MM.1S (cell line): ENCODE data around the gene EGFLAM.

Source experiments
- DNase-seq: peaks from one replicate; pipeline ENCODE4 v3.0.0-alpha.2; 2015
- H2AFZ ChIP-seq: fragments of 300-600 bp; sonication (generic); 2 replicates; pipeline ENCODE4 v1.6.0; 2016; ENCODE audit warnings: antibody characterized with exemption, low read length
- H3F3A ChIP-seq: fragments of 300-600 bp; sonication (generic); 2 replicates; pipeline ENCODE4 v1.6.1; 2016; ENCODE audit warnings: mild to moderate bottlenecking, antibody characterized with exemption, low read length, moderate library complexity, mixed read lengths; ENCODE audit not compliant: insufficient read depth
- H3K27ac ChIP-seq: fragments of 300-600 bp; sonication (generic); 2 replicates; pipeline ENCODE4 v1.5.1; 2016; ENCODE audit warnings: mild to moderate bottlenecking, low read length
- H3K27me3 ChIP-seq: fragments of 300-600 bp; sonication (generic); replicated peaks from 2 replicates; pipeline ENCODE4 v1.6.0; 2016; ENCODE audit warnings: low read length; ENCODE audit not compliant: insufficient read depth
- H3K36me3 ChIP-seq: fragments of 300-600 bp; sonication (generic); replicated peaks from 2 replicates; pipeline ENCODE4 v1.6.1; 2016; ENCODE audit warnings: mild to moderate bottlenecking, low read length, mixed read lengths; ENCODE audit not compliant: insufficient read depth
- H3K4me1 ChIP-seq: fragments of 300-600 bp; sonication (generic); 2 replicates; pipeline ENCODE4 v1.6.1; 2016; ENCODE audit warnings: low read length, mixed read lengths
- H3K4me2 ChIP-seq: fragments of 300-600 bp; sonication (generic); 2 replicates; pipeline ENCODE4 v1.6.0; 2016; ENCODE audit warnings: low read depth, low read length
- H3K4me3 ChIP-seq: fragments of 300-600 bp; sonication (generic); 2 replicates; pipeline ENCODE4 v1.5.1; 2016; ENCODE audit warnings: low read length, mixed read lengths
- H3K79me2 ChIP-seq: fragments of 300-600 bp; sonication (generic); 2 replicates; pipeline ENCODE4 v1.6.1; 2016; ENCODE audit warnings: mixed run types, low read length, mixed read lengths
- H3K9ac ChIP-seq: fragments of 300-600 bp; sonication (generic); 2 replicates; pipeline ENCODE4 v1.6.1; 2016; ENCODE audit warnings: low read length, mixed read lengths
- H3K9me2 ChIP-seq: fragments of 300-600 bp; sonication (generic); replicated peaks from 2 replicates; pipeline ENCODE4 v1.6.1; 2016; ENCODE audit warnings: mild to moderate bottlenecking, low read length, mixed read lengths; ENCODE audit not compliant: insufficient read depth
- H3K9me3 ChIP-seq: fragments of 300-600 bp; sonication (generic); replicated peaks from 2 replicates; pipeline ENCODE4 v1.6.1; 2016; ENCODE audit warnings: mild to moderate bottlenecking, low read length, mixed read lengths; ENCODE audit not compliant: insufficient read depth
- H4K20me1 ChIP-seq: fragments of 300-600 bp; sonication (generic); 2 replicates; pipeline ENCODE4 v1.6.1; 2016; ENCODE audit warnings: mild to moderate bottlenecking, low read length, moderate library complexity, mixed read lengths; ENCODE audit not compliant: insufficient read depth
- CTCF ChIP-seq: fragments of 300-600 bp; sonication (generic); IDR thresholded peaks from 2 replicates; pipeline ENCODE4 v1.5.1; 2016; ENCODE audit warnings: antibody characterized with exemption, low read length, mixed read lengths
- EZH2 ChIP-seq: fragments of 300-600 bp; sonication (generic); optimal IDR thresholded peaks from 2 replicates; pipeline ENCODE3; 2017; ENCODE audit warnings: low read depth, mild to moderate bottlenecking, antibody characterized with exemption, low read length, mixed read lengths
- EZH2phosphoT487 ChIP-seq: fragments of 300-600 bp; sonication (generic); IDR thresholded peaks from 2 replicates; pipeline ENCODE4 v1.6.1; 2018; ENCODE audit warnings: antibody characterized with exemption, low read length

EGFLAM gene

DNA sequence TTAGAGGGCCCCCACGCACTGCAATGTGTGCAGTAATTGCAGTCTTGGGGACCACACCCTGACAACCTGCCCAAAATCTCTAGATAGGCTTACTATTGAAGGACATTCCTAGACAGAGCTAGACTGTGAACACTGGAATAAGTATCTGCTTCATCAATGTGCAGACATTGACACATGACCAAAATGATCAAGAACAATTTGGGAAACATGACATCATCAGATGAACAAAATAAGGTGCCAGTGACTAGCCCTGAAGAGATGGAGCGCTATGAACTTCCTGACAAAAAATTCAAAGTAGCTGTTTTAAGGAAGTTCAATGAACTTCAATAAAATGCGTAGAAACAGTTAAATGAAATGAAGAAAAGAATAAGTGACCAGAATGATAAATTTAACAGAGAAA is 15.3 kb downstream of the EGFLAM start:
- Histone ChIP-seq H3K4me2 (no peak overlapping the region), H3K79me2 (no peaks in the 10 kb centered on the region), H3K36me3 (no peaks in the 10 kb centered on the region), H3K27me3 (no peaks in the 10 kb centered on the region), H4K20me1 (no peaks in the 10 kb centered on the region), H3K9ac (no peak overlapping the region), H3F3A (no peaks in the 10 kb centered on the region), H3K4me1 (no peaks in the 10 kb centered on the region), H3K27ac (no peak overlapping the region), H3K4me3 (no peak overlapping the region), H3K9me3 (no peaks in the 10 kb centered on the region), H3K9me2 (no peaks in the 10 kb centered on the region), H2AFZ (no peak overlapping the region)
- no peak for DNase-seq
- TF ChIP-seq CTCF: no peak
- TF ChIP-seq EZH2: no peak
- TF ChIP-seq EZH2phosphoT487: no peak

- DNase-seq: no peak
- TF ChIP-seq CTCF (no peak), EZH2phosphoT487 (no peak), EZH2 (no peak)
- Histone ChIP-seq H3K27ac (no peak overlapping the region), H3K9me3 (no peaks in the 10 kb centered on the region), H3K9ac (no peak overlapping the region), H3F3A (no peaks in the 10 kb centered on the region), H3K4me2 (no peak overlapping the region), H3K4me3 (no peak overlapping the region), H3K27me3 (no peaks in the 10 kb centered on the region), H3K79me2 (no peaks in the 10 kb centered on the region), H4K20me1 (no peaks in the 10 kb centered on the region), H3K36me3 (no peaks in the 10 kb centered on the region), H3K4me1 (no peaks in the 10 kb centered on the region), H2AFZ (no peak overlapping the region), H3K9me2 (no peaks in the 10 kb centered on the region)
These were observed 16.0 kb downstream of the EGFLAM start for GRCh38 chr5:38274370-38274769.

- Histone ChIP-seq H3K79me2 (no peaks in the 10 kb centered on the region), H2AFZ (no peak overlapping the region), H3K4me1 (no peaks in the 10 kb centered on the region), H3K36me3 (no peaks in the 10 kb centered on the region), H3K4me2 (no peak overlapping the region), H3K27me3 (no peaks in the 10 kb centered on the region), H3K4me3 (no peak overlapping the region), H3K9ac (no peak overlapping the region), H3K27ac (no peak overlapping the region), H4K20me1 (no peaks in the 10 kb centered on the region), H3K9me3 (no peaks in the 10 kb centered on the region), H3F3A (no peaks in the 10 kb centered on the region), H3K9me2 (no peaks in the 10 kb centered on the region)
- TF ChIP-seq CTCF (no peak), EZH2 (no peak), EZH2phosphoT487 (no peak)
- DNase-seq: no peak
These were observed 26.0 kb downstream of the EGFLAM start for GRCh38 chr5:38284384-38284783.
